NCI-H1694 treated with DMSO at 0.1 percent for 48 hours (cell line): ENCODE results near the gene GJD3.
"Not testable (repeated sequence)": the region's sequence is repeated elsewhere in the genome, so short reads cannot be mapped to it uniquely, and the experiment has no call there.

Experiments used
- DNase-seq: peaks from one replicate; lab custom pipeline; 2025; lab: John Stamatoyannopoulos, UW

GJD3 gene

DNA sequence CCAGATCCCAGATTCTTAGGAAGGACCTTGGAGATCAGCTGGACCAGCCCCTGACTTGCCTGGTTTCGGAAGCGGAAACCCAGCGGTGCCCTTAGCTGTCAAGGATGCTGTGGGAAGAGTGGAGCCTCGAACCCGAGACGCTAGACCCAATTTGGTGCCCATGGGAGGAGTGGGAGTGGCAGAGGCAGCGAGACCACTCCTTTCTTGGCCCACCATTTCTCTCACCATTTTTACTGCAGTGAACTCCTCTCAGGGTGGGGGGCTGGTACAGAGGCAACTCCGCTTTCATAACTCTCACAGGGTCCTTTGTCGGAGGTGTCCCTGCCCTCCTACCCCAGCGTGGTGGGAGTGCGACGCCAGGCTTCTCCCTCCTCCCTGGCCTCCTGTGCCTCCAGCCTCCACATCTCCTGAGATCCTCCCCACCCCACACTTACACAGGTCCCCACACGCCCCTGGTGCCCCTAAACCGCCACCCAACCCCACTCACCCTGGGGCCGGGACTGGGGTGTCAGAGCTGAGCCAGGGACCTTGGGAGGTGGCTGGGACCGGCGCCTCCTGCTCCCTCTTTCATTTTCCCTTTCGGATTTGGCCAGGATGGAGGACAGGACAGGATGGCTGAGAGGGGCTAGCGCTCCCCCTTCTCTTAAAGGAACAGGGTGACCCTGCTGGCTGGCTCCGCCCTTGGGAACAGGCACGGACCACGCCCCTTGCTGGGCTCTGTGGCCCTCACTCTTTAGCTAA, at the start of gene GJD3:
TSS of gene GJD3 (minus strand) at position 617 of the 741 bp plus-strand sequence. CDS start 922 bp downstream, outside the sequence.
- DNase-seq, result no peak

DNA sequence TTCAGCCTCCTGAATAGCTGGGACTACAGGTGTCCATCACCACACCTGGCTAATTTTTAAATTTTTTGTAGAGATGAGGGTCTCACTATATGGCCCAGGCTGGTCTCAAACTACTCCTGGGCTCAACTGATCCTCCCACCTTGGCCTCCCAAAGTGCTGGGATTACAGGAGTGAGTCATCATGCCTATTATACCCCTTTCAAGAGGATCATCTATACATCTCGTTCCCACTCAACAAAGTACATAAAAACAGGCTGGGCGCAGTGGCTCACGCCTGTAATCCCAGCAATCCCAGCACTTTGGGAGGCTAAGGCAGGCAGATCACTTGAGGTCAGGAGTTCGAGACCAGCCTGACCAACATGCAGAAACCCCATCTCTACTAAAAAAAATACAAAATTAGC, 49.8 kb upstream of the GJD3 start:
- DNase-seq, result not testable (repeated sequence)

DNA sequence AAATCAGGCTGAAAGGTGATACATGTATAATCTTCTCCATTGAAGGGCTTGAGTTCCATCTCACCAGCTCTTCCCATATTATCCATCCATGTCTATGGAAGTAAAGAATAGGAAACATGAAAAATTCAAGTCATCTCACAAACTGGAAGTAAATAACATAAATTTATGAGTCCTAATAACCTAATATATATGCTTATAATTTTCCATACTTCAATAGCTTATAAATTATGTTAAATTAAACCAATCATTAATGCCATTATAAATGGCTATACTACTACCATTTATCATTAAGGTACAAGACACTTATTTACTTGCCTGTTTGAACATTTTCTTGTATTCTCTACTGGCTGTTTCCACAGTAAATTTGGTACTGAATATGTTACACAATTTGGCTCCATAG, 48.3 kb upstream of the GJD3 start:
- DNase-seq, result no peak

DNA sequence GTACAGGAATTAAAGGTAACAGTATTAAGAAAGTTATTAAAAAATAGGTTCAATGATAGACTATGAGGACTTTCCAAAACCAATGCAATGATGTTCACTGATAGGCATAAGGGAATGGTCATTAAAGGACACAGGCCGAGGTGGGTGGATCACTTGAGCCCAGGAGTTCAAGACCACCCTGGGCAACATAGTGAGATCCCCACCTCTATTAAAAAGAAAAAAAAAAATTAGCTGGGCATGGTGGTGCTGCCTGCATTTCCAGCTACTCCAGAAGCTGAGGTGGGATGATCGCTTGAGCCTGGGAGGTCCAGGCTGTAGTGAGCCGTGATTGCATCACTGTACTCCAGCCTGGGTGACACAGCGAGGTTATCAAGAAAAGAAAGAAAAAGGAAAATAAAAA, 47.3 kb upstream of the GJD3 start:
- DNase-seq, result no peak

DNA sequence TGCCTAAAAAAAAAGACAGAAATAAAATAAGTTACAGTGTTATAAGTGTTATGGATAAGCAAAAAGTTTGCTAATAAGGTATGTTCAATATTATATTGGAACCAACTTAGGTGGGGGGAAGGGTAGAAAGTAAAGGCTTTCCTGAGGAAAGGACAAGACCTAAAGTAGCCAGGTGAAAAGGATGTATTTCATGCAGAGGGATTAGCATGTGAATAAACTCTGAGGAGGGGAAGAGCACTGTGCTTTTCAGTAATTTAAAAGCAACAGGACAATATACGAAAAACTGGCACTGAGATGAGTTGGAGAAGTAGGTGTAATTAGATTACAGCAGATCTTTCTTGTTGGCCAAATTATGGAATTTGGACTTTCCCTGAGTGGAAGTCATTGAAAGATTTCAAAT, 45.5 kb upstream of the GJD3 start:
- DNase-seq, result no peak

DNA sequence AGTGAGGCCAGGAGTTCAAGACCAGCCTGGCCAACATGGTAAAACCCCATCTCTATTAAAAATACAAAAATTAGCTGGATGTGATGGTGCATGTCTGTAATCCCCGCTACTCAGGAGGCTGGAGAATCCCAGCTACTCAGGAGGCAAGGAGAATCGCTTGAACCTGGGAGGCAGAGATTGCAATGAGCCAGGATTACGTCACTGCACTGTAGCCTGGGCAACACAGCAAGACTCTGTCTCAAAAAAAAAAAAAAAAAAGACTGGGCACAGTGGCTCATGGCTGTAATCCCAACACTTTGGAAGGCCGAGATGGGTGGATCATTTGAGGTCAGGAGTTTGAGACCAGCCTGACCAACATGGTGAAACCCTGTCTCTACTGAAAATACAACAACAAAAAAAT, 45.0 kb upstream of the GJD3 start:
- DNase-seq, result not testable (repeated sequence)

DNA sequence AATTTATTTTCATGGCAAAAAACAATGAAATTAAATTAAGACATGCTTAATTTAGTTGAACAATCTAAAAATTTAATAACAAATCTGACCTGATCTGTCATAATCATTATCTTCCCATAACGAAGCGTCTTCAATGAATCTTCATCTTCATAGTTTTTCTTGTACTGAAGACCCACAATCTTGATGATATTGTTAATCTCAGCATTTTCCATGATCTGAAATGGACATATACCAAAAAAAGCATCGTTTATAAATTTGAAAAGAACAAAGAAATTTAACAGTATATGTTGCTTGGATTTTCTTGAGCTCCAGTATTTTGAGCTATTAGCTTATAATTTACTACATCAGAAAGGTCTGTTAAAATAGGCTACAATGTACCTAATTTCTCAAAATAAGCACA, 42.9 kb upstream of the GJD3 start:
- DNase-seq, result no peak

- DNase-seq, result no peak
Measured at GRCh38 chr17:40404003-40404402, 39.5 kb upstream of the GJD3 start.

DNA sequence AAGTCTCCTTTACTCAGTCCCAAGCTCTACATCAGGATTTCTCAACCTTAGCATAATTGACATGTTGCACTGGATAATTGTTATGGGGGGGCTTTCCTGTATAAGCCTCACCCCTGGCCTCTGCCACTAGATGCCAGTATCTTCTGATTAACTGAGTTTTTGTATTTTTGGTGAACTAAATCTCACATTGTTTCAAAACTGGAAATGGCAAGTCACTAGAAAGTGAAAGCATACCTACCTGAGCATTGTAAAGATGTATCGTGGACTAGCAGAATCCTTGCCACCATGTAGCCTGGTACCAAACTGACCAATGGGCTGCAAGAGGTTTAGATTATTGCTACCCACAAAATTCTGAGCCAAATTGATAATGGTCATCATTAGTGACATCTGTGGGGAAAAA, 38.1 kb upstream of the GJD3 start:
- no peak for DNase-seq

GRCh38 chr17:40399185-40399584, 34.6 kb upstream of the GJD3 start:
- peak; percentile 72 for DNase-seq

DNA sequence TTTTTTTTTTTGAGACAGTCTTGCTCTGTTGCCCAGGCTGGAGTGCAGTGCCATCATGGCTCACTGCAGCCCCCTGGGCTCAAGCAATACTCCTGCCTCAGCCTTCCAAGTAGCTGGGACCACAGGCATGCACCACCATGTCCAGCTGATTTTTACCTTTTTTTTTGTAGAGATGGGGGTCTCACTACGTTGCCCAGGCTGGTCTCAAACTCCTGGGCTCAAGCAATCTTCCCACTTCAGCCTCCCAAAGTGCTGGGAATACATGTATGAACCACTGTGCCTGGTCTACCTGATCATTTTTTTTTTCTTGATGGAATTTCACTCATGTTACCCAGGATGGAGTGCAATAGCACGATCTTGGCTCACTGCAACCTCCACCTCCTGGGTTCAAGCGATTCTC, 22.0 kb upstream of the GJD3 start:
- not testable (repeated sequence) for DNase-seq

DNA sequence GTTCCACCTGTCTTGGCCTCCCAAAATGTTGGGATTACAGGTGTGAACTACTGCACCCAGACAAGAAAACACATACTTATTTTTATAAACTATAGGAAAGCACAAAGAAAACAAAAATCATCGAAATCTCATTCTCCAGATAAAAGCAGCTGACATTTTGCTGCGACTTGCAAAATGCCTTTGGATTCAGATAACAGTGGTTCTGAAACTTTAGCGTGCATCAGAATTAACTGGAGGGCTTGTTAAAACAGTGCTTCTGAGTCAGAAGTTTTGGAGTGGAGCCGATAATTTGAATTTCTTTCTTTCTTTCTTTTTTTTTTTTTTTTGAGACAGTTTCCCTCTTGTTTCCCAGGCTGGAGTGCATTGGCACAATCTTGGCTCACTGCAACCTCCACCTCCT, 17.7 kb upstream of the GJD3 start:
- DNase-seq, result no peak

GRCh38 chr17:40378966-40379365, 14.4 kb upstream of the GJD3 start:
- DNase-seq, result no peak

- DNase-seq, result no peak
Measured at GRCh38 chr17:40377832-40378231, 13.3 kb upstream of the GJD3 start.

DNA sequence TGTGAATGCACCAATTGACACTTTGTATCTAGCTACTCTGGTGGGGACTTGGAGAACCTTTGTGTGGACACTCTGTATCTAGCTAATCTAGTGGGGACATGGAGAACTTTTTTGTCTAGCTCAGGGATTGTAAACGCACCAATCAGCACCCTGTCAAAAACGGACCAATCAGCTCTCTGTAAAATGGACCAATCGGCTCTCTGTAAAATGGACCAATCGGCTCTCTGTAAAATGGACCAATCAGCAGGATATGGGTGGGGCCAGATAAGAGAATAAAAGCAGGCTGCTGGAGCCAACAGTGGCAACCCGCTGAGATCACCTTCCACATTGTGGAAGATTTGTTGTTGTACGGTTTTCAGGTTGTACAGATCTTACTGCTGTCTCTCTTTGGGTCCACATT, 12.0 kb upstream of the GJD3 start:
- not testable (repeated sequence) for DNase-seq

DNA sequence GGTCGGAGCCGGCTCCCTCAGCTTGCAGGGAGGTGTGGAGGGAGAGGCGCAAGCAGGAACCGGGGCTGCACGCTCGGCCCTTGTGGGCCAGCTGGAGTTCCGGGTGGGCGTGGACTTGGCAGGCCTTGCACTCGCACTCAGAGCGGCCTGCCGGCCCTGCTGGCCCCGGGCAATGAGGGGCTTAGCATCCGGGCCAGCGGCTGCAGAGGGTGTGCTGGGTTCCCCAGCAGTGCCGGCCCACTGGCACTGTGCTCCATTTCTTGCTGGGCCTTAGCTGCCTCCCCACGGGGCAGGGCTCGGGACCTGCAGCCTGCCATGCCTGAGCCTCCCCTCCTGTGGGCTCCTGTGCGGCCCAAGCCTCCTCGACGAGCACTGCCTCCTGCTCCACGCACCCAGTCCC, 11.2 kb upstream of the GJD3 start:
- DNase-seq, result not testable (repeated sequence)

DNA sequence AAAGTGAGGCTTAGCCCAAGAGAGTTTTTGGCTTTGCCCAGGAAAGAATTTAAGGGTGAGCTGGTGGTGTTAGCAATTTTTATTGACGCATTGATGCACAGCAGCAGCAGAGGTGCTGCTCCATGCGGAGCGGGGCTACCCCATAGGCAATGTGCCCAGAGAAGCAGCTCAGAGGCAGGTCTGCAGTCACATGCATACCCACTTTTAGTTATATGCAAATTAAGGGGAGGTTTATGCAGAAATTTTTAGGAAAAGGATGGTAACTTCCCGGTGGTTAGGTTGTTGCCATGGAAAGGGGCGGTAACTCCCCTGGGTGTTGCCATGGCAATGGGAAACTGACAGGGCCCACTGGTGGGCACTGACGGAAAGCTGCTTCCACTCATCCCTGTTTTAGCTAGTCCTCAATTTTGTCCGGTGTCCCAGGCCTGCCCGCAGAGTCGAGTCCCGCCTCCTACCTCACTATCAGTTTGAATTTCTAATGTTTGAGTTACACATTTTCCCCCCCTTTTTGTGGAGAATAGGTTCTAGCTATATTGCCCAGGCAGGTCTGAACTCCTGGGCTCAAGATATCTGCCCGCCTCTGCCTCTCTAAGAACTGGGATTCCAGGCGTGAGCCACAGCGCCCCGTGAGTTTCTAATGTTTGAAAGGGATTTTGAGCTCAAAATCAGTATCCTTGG, 10.4 kb upstream of the GJD3 start:
- no peak for DNase-seq

GRCh38 chr17:40373999-40374398, 9.5 kb upstream of the GJD3 start:
- no peak for DNase-seq

GRCh38 chr17:40373324-40373723, 8.8 kb upstream of the GJD3 start:
- DNase-seq, result no peak

DNA sequence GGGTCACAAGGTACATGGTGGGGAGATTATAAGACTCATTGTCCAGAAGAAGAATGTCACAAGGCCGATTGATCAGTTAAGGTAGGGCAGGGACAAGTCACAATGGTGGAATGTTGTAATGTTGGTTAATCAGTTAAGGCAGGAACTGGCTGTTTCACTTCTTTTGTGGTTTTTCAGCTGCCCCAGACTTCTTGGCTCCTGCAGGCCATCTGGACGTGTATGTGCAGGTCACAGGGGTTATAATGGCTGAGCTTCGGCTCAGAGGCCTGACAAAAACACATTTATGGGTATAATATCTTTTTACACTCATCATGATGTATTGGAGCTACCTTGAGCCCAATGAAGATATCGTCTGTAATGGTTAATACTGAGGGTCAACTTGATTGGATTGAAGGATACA, 8.1 kb upstream of the GJD3 start:
- DNase-seq, result not testable (repeated sequence)

- DNase-seq, result no peak
Measured at GRCh38 chr17:40372031-40372430, 7.5 kb upstream of the GJD3 start.

- DNase-seq, result no peak
Measured at GRCh38 chr17:40371261-40371929, 6.9 kb upstream of the GJD3 start.

- no peak for DNase-seq
Measured at GRCh38 chr17:40369923-40370322, 5.4 kb upstream of the GJD3 start.
